Osteocyte (in vitro differentiated cells): ENCODE data around the gene TCTN1. TPM values are rescaled to one million over a fixed set of nuclear protein-coding genes. Genes with fewer than 3 reads are reported as not detected.
A peak's percentile ranks its signal among the peaks of the same experiment; 100 is the strongest.

Experiments used
- DNase-seq: peaks from one replicate; pipeline ENCODE4 v3.0.0; 2021; ENCODE audit warnings: mixed read lengths; ENCODE audit not compliant: unreplicated experiment; ENCODE audit errors: extremely low spot score
- H3K27ac Mint-ChIP-seq: one replicate; pipeline ENCODE4 v1.8.0; 2021; ENCODE audit warnings: mild to moderate bottlenecking, mixed read lengths; ENCODE audit not compliant: unreplicated experiment
- H3K27me3 Mint-ChIP-seq: one replicate; pipeline ENCODE4 v1.8.0; 2021; ENCODE audit warnings: mixed read lengths; ENCODE audit not compliant: unreplicated experiment
- H3K36me3 Mint-ChIP-seq: one replicate; pipeline ENCODE4 v1.8.0; 2021; ENCODE audit warnings: mixed read lengths; ENCODE audit not compliant: unreplicated experiment
- H3K4me1 Mint-ChIP-seq: one replicate; pipeline ENCODE4 v1.8.0; 2021; ENCODE audit warnings: mixed read lengths; ENCODE audit not compliant: unreplicated experiment
- H3K4me3 Mint-ChIP-seq: one replicate; pipeline ENCODE4 v1.8.0; 2021; ENCODE audit warnings: mild to moderate bottlenecking, moderate library complexity, mixed read lengths; ENCODE audit not compliant: unreplicated experiment
- H3K9me3 Mint-ChIP-seq: one replicate; pipeline ENCODE4 v1.8.0; 2021; ENCODE audit warnings: mixed read lengths; ENCODE audit not compliant: unreplicated experiment
- long read RNA-seq: library from polyadenylated mRNA; unstranded; transcript quantifications from one replicate; pipeline ENCODE4 v2.0.0, GENCODE V29; 2021
- total RNA-seq: library from RNA; stranded (reverse); gene quantifications from 2 replicates; pipeline ENCODE4 v1.2.1, GENCODE V29; 2021
- TF ChIP-seq, protein P1 (sequence below): fragments of 200-600 bp; sonication (generic); IDR thresholded peaks from 2 replicates; pipeline ENCODE4 v1.5.0; 2021; ENCODE audit warnings: antibody characterized with exemption, mild to moderate bottlenecking, moderate library complexity

TCTN1 gene
- total RNA-seq = 49.5 and 51.4 TPM in 2 replicates
- long read RNA-seq, transcript TCTN1-225 (15 exons, 2,309 nt) = major isoform, 70 of 142 reads
- long read RNA-seq, transcript TCTN1-223 (4 exons, 2,149 nt) = minor isoform, 5 of 142 reads
- long read RNA-seq, partial matches to known transcripts = 9 of 142 reads
- long read RNA-seq, other reads (novel, unspliced or antisense) = 46 of 142 reads

DNA sequence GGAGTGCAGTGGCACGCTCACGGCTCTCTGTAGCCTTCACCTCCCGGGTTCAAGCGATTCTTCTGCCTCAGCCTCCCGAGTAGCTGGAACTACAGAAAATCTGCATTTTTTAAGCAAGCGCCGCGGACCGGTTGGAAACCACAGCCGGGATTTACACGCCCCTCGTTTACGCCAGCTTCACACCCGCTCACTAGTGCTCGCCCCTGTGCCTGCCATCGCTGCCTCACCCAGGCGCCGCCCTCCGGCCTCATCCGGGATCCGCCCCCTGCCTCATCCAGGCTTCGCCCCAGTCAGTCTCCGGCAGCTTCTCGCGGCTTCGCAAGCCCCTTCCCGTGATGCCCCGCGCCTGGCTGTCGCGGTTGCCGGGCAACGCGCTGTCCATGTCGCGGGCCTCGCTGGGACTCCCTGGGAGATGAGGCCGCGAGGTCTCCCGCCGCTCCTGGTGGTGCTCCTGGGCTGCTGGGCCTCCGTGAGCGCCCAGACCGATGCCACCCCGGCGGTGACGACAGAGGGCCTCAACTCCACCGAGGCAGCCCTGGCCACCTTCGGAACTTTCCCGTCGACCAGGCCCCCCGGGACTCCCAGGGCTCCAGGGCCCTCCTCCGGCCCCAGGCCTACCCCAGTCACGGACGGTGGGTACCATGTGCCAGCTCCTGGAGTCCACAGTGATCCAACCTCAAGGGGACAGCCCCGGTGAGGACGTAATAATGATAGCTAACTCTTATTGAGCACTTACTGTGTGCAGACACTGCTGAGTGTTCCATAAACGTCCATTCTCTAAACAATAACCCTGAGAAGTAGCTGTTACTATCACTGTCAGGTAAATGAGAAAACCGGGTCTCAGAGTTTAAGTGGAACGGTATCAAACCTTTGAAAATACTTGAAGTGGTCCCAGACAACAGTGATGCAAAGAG, at the start of gene TCTN1:
TSS of gene TCTN1 (plus strand) at position 359 of the 914 bp plus-strand sequence. CDS start at position 413, 54 bp downstream.
- Mint-ChIP-seq H3K4me3 (peak within 1 kb of the TSS; percentile 84), H3K27ac (peak within 1 kb of the TSS; percentile 82), H3K27me3 (no peaks in the 10 kb centered on the region), H3K4me1 (peaks cover 7% of the 10 kb centered on the region), H3K9me3 (no peaks in the 10 kb centered on the region), H3K36me3 (no peaks in the 10 kb centered on the region)
- DNase-seq = peak; percentile 99
- TF ChIP-seq, protein P1, sequence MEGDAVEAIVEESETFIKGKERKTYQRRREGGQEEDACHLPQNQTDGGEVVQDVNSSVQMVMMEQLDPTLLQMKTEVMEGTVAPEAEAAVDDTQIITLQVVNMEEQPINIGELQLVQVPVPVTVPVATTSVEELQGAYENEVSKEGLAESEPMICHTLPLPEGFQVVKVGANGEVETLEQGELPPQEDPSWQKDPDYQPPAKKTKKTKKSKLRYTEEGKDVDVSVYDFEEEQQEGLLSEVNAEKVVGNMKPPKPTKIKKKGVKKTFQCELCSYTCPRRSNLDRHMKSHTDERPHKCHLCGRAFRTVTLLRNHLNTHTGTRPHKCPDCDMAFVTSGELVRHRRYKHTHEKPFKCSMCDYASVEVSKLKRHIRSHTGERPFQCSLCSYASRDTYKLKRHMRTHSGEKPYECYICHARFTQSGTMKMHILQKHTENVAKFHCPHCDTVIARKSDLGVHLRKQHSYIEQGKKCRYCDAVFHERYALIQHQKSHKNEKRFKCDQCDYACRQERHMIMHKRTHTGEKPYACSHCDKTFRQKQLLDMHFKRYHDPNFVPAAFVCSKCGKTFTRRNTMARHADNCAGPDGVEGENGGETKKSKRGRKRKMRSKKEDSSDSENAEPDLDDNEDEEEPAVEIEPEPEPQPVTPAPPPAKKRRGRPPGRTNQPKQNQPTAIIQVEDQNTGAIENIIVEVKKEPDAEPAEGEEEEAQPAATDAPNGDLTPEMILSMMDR = no peak

DNA sequence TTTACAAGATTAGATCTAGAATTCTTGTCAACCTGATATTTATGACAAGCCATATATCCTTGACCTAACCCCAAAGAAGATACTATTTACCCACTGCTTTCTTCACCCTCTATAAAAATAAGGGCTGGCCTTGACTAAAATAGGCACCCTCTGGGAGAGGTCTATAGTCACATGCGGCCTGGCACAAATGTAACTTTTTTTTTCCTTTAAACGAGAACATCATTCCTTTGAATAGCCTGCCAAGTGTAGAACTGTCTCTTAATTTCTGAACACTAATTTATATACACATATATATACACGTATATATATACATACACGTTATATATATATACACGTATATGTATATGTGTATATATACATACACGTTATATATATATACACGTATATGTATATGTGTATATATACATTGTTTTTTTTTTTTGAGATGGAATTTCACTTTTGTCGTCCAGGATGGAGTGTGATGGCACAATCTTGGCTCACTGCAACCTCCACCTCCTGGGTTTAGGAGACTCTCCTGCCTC, 49.4 kb upstream of the TCTN1 start:
- Mint-ChIP-seq H3K4me3 (no peak overlapping the region), H3K4me1 (peaks cover 41% of the 10 kb centered on the region), H3K36me3 (no peaks in the 10 kb centered on the region), H3K27me3 (no peaks in the 10 kb centered on the region), H3K9me3 (no peaks in the 10 kb centered on the region), H3K27ac (peak overlapping the region; percentile 70)
- TF ChIP-seq, protein P1 = no peak
- no peak for DNase-seq

DNA sequence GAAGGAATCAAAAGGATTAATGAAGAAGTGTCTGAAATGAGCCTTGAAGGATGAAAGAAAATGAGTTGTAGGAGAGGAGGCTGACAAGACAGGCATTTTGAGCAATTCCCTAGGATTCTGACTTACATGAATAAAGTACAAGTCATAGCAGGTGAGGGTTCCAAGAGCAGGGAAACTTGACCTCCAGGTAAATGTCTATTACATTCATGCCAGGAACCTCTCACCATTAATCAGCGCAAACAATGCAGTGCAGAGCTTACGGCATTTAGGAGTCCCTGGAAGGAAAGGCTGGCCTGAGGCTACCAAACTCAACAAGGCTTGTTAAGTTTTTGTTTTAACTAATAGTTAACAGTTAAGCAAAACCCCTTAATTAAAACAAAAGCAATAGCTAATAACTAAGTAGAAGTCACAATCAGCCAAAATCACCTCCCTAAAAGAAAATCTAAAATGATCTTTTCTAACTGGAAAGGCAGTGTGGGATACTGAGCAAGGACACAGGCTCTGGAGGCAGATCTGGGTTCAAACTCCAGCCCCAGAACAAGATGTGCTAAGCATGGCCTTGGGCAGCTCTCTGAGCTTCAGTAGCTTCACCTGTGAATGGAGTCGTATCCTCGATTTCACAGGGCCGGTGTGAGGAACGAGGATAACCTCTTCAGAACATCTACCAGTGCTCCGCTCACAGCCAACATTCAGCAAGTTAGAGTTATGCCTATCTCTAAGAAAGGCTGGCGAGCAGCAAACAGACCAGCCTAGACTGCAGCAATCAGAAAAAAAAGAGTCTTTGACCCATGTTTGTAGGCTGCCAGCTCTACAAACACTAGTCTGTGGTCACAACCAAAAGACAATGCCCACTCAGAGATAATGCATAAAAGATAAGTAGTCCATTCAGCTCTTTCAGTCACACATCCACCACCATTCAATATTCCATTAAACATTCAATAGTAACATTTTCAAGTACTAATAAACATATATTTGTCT, 47.7 kb upstream of the TCTN1 start:
- H3K27me3 Mint-ChIP-seq = no peaks in the 10 kb centered on the region
- no peak overlapping the region for H3K4me3 Mint-ChIP-seq
- no peak for DNase-seq
- TF ChIP-seq, protein P1 = no peak
- H3K4me1 Mint-ChIP-seq = peaks cover 37% of the 10 kb centered on the region
- H3K36me3 Mint-ChIP-seq = peaks cover 5% of the 10 kb centered on the region
- peaks cover 3% of the 10 kb centered on the region for H3K9me3 Mint-ChIP-seq
- H3K27ac Mint-ChIP-seq = peak overlapping the region; percentile 11

DNA sequence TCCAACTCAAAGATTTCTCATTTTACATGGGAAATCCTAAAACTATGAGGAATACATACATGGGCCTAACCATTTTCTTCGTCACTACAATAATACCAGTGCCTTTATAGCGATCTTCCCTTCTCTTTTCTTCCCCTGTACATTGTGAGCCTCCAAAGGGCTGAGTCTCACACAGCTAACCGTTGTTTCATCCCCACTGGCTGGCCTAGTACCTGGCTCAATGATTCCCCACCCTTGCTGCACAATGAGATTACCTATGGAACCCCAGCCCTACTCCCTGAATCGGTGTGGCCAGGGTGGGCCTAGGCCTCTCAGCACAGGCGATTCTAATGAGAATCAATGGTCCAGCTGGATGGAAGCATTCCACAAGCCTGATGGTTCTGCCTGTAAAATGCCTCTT, 46.9 kb upstream of the TCTN1 start:
- no peak overlapping the region for H3K4me3 Mint-ChIP-seq
- H3K27me3 Mint-ChIP-seq = no peaks in the 10 kb centered on the region
- peaks cover 3% of the 10 kb centered on the region for H3K9me3 Mint-ChIP-seq
- peaks cover 28% of the 10 kb centered on the region for H3K4me1 Mint-ChIP-seq
- peaks cover 5% of the 10 kb centered on the region for H3K36me3 Mint-ChIP-seq
- no peak for DNase-seq
- H3K27ac Mint-ChIP-seq = no peak overlapping the region
- TF ChIP-seq, protein P1 = no peak
